Stimulated activated CD4-positive, alpha-beta T cell treated with anti-CD3 and anti-CD28 coated beads, Interleukin-2, amount 100 ng/mL, for 48 hours (primary cell): Measurements from ENCODE around the gene MUC20.
A peak's percentile ranks its signal among the peaks of the same experiment; 100 is the strongest.
"Not testable (repeated sequence)": the region's sequence is repeated elsewhere in the genome, so short reads cannot be mapped to it uniquely, and the experiment has no call there.

Source experiments
- DNase-seq, 2 donors: peaks; one replicate each; pipeline ENCODE4 v3.0.0-alpha.2; 2020

MUC20 gene

DNA sequence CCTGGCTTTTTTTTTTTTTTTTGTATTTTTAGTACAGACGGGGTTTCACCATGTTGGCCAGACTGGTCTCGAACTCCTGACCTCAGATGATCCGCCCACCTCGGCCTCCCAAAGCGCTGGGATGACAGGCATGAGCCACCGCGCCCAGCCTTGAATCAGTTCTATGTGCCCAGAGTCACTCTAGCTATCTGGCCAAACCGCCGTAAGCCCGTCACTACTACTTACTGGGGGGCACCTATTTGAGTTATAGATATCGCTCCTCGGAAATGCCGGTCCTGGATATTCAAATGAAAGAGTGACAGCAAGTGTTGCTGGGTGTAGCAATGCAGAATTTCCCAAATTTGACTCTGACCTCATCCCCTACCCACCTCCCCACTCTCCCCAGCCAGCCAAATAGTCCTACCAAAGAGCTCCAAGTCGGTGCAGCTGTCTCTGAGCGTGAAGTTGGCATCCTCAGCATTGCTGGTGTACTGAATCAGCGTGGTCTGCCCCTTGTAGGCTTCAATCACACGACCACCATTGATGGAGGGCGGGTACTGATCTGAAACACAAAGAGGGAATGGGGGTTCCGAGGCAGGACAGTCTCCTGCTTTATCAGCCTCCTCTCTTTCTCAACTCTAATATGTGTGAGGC, 38.1 kb downstream of the MUC20 start:
- DNase-seq = no peak

DNA sequence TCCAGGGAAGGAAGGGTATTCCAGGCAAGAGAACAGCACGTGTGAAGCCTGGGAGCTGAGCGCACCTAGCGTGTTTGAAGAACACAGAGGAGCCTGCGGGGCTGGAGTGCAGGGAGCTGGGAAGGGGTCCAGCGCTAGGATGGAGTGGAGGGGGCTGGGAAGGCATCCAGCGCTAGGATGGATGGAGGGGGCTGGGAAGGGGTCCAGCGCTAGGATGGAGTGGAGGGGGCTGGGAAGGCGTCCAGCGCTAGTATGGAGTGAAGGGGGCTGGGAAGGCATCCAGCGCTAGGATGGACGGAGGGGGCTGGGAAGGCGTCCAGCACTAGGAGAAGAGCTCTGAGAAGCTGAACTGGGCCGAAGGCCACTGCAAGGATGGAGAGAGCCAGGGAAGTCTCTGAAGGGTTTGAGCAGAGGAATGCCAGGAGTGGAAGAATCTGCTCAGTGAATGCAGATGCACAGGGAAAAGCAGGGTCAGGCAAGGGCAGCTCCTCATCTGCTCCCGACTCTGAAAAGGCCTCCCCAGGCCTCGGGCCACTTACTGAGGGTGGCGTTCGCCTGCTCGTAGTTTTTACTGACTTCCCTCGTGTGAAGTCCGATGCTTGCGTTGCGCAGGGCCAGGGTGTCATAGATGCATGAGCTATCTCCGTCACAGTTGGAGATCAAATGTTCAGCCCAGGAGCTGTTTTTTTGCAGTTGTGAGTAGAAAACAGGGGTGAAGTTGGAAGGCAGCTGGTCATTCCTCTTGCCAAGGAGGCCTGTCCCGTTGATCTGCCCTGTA, 39.8 kb downstream of the MUC20 start:
- no peak for DNase-seq

DNA sequence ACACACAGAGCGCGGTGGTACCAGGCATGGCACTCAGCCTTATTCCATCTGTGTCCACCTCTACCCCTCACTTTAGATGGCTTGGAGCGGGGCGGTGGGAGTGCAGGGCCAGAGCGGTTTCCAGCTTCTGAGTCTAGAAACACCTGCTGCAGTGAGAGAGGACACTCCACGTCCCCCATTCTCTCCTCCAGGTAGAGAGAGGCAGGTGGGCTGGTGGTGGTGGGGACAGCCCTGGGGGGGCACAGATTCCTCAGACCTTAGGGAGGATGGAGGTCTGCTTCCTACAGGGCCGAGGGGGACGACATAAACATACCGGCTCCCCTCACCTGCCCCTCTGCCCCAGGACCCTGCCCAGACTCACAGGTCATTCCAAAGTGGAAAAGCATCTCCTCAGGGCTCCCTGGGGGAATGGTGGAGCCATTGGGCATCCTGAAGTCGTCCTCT, 40.4 kb downstream of the MUC20 start:
- no peak for DNase-seq

DNA sequence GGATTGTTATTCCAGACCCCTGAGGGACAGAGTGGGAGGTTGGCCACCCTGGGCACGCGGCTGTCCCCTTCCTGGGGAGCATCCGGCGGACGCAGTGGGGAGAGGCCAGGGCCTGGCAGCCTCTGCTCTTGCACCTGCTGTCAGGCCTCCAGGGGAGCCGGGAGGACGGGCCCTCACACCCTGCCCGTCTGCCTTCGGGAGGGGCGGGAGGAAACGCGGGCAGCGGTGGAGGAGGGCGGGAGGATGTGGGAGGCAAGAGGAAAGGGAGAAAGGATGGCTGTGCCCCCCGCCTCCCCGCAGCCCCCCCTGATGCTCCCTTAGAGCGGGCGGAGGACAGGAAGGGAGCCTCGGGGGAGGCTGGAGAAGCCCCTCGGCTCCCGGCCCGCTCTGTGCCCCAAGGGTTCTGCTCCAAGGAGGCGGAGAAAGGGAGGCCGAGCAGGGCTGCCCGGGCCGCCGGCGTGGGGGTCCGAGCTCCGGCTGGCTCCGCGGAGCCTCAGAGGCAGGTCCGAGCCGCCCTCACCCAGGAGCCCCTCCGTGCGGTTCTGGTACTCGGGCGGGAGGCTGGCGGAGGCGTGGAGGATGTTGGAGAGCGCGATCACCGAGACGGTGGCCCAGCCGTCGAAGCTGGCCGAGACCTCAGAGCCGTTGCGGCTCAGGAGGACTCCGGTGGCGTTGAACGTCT, 40.9 kb downstream of the MUC20 start:
- no peak for DNase-seq

DNA sequence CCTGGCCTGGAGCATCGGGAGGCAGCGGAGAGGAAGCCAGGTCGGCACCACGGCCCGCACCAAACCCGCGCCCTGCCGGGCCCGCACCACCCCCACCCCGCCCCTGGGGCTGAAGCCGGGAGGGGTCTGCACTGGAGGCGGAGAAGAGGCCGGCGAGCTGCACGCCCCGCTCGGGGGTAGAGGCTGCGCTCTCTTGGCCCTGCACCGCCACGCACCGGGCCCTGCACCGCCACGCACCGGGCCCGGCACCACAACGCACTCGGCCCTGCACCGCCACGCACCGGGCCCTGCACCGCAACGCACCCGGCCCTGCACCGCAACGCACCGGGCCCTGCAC, 41.4 kb downstream of the MUC20 start:
- no peak for DNase-seq

DNA sequence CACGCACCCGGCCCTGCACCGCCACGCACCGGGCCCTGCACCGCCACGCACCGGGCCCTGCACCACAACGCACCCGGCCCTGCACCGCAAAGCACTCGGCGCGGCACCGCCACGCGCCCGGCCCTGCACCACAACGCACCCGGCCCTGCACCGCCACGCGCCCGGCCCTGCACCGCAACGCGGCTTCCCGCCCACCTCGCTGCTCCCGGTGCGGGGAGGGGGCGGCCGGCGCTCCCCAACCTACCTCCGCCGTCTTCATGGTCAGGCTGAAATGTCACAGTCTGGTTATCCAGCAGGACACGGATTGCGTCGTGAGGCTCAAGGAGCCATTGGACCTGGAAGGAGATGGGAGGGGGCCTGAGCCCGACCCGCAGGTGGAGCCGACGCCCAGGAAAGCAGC, 41.8 kb downstream of the MUC20 start:
- DNase-seq = no peak

DNA sequence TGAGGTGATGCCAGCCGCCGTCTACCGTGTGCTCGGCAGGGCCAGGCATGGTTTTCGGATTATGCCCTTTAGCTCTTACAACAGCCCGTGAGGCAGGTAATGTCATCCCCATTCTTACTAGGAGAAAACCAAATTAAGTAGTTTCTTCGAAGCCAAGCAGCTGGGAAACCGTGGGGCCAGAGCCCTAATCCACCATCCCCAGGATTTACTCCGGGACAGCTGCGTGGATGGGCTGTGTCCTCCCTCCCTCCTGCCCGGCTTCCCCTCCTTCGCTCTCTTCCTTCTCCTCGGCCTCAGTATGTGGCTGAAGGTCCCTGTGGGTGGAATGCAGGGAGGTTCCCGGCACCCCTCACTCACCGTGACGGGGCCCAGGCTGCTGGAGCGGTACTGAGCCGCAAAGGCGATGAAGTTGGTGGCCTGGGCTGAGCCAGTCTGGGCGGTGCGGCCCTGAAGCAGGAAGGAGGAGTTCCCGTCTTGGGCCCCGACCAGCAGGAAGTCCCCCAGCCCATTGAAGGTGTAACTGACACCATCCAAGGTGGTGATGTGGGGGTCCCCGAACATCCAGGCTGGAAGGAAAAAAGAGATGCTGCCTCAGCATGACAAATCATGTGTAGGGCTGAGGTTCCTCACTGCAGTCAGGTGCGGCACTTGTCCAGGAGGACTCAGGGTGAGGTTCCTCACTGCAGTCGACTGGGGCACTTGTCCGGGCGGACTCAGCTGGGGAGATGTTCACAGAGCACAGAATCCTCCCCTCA, 42.5 kb downstream of the MUC20 start:
- no peak for DNase-seq

DNA sequence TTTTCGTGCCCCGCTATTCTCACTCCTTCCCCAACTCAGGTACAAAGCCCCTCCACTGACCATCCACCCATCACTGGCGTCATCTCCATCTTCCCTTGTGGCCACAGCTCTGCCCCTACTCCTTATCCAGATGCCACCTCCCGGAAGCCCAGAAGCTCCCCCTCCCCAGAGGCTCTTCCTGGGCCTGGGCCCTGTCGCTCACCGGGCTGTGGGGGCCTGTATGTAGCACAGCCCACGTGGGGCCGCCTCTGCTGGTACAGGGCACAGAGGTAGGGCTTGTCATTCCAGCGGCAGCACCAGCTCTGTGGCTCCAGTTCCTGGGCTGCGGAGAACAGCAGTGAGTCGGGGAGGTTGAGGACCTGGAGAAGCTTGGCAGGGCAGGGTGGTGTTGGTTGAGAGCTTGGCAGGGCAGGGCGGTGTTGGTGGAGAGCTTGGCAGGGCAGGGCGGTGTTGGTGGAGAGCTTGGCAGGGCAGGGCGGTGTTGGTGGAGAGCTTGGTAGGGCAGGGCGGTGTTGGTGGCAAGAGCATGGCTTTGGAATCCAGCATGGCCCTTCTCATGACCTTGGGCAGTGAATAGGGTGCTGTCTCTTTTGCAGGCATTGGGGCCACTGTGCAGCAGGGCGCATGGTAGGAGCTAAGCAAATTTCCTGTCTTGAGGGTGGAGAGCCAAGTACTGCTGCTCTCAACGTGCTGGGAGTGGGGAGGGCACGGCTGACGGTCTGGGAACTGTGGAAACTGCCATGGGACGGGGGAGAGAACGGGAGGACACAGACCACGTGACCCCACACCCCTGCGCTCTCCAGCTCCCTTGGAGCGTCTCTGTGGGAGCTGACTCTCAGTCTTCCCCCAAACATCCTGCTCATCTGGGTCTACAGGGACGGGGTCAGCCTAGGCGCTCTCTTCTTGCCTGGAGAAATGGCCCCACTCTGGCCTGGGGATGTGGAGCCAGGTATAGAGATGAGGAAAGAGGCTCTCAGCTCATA, 43.4 kb downstream of the MUC20 start:
- DNase-seq = no peak

DNA sequence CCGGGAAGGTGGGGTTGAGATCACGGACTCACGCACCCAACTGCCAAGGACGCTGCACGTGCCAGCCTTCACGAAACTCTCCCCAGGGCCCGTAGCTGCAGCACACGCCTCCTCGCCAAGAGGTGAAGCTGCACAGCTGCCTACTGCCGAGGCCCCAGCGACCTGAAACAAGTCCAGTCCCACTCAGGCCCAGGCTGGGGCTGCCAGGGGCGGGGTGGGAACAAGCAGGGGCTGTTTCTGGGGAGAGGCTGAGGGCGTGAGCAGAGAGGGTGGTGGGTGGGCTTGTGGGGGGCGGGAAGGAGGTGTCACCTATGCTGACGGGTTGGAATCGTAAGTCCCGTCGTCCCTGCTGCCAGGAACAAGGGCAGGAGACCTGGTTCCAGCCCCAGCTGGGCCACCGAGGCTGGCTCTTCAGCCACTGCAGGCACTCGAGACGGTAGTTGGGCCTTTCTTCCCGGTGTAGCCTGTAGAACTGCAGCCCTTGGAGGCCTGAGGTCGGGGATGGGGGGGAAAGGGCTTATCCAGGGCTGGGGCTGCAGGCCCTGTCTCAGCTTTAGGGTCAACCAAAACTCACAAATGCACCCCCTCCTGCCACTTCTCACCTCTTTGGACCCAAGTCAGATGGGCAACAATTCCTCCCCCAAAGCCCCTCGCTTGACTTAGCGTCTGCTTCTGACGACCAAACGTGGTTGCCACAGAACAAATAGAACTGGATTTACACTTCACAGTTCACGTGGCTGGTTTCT, 44.4 kb downstream of the MUC20 start:
- DNase-seq = no peak

DNA sequence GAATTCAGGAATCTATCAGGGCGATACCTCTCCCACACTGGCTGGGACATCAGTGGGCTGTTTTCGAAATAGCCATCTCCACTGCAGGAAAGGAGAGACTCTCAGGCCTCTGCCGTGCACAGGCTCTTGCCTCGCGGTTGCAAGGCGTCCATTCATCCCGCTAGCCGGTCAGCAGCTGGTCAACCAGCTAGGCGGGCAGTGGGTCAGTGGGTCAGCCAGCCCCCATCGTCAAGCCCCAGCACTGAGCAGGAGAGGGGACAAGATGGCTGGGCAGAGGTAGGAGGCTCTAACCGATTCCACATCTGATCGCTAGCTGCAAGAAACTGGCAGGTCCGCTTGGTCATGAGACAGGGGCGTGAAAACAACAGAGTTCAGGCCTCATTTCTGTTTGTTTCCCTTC, 45.9 kb downstream of the MUC20 start:
- no peak for DNase-seq

DNA sequence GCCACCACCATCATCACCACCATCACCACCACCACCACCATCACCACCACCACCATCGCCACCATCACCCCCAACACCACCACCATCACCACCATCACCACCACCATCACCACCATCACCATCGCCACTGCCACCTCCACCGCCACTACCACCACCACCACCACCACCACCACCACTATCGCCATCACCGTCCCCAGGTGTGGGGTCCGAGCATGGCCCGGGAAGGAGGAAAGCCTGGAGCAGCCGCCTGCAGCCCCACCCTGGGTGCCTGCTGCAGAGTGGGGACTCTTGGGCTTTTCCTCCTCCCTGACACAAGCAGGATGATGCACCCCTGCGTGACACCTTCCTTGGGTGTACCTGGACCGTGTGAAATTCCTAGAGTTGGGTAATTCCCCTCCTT, 47.0 kb downstream of the MUC20 start:
- DNase-seq = no peak

DNA sequence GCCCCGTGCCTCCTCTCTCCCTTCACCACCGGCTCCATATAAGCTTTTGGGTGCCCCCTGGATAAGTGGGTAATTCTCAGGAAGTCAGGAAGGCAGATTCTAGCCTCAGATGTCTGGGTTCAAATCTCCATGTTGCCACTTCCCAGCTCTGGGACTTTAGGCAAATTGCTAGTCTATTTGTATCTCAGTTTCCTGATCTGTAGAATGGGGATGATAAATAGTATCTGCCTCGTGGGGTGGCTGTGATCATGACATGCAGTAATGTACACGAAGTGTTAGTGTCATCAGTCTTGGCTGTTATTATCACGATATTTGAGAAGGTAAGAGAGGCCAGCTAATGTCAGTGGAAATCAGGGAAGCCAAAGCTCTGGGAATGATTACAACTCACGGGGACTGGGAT, 47.6 kb downstream of the MUC20 start:
- DNase-seq = no peak

DNA sequence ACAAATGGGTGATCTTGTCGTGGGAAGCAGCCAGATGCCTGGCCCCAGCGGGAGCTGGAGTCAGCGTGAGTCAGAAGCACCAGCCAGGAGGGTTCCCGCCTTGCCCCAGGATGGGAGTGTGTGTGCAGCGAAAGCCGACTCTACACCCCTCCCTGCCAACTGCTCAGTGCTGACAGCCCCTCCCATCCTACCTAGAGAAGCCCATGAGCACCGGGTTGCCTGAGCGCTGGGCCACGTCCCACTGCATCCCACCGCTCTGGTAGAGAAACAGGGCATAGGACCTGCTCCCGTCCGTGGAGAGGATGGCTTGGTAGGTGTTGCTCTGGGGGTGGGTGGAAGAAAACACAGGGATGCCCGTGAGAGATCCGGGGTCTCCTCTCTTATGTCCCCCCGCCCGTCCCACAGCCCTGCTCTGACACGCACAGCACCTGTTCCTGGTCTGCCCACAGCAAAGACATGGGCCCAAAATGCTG, 48.1 kb downstream of the MUC20 start:
- DNase-seq = no peak

DNA sequence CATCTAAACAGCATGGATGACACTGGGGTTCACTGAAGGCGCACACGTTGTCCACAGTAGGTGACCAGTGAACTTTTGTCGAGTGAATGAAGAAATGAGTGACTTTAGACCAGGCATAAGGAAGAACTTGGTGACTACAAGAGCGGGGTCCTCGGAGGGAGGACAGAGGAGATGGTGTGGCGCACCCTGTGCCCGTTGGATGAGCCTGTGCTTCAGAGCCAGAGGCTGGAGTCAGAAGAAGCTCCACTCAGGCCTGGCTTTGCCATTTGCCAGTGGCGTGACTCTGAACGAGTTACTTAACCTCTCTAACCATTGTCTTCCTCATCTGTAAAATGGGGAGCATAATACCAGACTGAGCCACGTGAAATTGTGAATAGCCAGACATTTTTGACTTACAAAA, 48.8 kb downstream of the MUC20 start:
- DNase-seq = no peak

DNA sequence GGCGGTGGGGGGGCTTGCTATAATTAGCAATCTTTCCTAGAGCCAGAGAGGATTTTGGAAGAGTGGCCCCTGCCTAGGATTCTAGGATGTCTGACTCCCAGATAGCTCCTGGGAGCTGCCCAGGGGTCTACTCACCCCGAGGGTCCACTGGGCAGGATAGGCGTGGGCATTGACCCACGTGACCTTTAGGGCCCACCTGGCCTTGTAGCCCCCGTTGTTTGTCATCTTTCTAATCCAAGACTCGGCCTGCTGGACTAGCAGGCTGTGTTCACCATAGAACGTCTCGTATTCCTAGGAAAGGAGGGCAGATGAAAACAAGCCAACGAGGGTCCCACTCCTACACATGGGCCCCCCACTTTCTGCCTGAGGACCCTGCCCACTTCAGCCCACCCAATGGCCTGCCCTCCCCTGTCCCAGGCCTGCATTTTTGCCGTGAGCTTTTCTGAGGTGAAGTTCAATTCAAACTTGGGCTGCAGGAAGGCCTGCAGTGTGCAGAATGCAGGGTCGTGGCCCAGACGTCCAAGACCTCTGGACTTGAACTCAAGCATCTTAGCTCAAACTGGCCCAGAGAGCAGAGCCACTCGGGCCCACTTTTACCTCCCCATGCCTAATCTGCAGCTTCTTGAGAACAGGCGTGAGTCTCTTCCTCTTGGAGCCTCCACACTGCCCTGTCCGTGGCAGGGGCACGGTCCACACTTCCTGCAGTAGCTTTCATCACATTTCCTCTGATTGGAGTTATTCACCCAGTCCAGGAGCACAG, 49.5 kb downstream of the MUC20 start:
- no peak for DNase-seq

DNA sequence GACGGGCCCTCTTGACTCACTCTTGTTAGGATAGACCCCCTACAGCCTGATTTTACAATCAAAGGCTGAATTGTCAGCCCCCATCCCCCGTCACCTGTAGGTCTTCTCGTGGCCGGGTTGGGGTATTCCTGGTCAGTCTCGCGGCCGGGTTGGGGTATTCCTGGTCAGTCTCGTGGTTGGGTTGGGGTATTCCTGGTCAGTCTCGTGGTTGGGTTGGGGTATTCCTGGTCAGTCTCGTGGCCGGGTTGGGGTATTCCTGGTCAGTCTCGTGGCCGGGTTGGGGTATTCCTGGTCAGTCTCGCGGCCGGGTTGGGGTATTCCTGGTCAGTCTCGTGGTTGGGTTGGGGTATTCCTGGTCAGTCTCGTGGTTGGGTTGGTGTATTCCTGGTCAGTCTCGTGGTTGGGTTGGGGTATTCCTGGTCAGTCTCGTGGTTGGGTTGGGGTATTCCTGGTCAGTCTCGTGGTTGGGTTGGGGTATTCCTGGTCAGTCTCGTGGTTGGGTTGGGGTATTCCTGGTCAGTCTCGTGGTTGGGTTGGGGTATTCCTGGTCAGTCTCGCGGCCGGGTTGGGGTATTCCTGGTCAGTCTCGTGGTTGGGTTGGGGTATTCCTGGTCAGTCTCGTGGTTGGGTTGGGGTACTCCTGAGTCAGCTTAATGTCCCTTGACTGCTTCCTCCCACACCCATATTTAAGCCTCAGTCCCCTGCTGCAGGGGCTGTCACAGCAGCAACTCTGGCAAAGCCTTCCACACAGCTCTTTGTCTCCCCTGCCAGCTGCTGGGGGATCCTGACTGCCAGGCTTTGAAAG, 50.3 kb downstream of the MUC20 start:
- not testable (repeated sequence) for DNase-seq

DNA sequence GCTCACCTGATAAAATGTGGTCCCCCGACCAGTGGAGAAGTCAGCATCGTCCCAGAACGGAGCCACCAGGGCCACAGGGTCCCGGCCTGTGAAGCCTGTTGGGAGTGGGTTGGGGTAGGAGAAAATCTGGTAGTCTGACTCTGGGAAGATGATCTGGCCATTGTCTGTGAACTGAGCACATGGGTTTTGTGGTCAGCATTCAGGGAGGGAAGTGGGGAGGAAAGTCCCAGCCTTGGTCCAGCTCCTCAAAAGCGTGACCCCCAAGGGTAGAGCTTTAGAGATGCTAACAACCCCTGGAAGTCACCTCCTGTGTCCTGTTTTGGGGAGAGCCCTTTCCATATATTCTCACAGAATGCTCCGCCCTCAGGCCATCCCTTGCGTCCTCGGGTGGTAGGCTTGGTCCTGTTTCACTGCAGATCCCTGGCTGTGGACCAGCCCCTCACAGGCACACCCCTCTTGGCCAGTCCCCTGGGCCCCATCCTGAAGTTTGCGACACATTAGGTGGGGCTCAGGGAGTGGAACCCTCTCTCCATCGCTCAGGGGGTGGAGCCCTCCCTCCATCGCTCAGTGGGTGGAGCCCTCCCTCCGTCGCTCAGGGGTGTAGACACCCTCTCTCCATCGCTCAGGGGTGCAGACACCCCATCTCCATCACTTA, 51.0 kb downstream of the MUC20 start:
- DNase-seq = no peak

DNA sequence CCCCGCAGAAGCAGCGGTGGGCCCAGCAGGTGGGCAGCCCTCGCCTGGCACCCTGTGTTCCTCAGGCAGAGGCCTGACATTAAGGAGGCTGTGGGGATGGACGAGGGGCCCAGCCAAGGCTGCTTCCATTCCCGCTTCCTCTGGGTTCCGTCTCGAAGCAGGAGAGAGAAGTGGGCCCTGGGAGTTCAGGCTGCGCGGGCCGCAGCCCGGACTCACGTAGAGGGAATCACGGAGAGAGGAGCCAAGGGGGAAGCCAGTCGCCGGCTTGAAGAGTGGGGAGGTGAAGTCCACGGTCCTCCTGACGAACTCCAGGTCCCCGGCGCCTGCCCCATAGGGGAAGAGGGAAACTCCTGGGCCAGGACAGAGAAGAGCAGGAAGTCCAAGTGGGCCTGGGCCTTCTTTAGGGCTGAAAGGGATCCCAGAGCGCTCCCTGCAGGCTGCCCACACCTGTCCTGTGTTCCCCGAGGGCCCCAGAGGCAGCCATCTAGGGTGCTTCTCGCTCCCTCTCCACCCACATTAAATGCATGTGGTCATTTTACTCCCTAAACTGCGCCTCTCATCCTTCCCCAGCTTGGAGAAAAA, 53.3 kb downstream of the MUC20 start:
- no peak for DNase-seq

DNA sequence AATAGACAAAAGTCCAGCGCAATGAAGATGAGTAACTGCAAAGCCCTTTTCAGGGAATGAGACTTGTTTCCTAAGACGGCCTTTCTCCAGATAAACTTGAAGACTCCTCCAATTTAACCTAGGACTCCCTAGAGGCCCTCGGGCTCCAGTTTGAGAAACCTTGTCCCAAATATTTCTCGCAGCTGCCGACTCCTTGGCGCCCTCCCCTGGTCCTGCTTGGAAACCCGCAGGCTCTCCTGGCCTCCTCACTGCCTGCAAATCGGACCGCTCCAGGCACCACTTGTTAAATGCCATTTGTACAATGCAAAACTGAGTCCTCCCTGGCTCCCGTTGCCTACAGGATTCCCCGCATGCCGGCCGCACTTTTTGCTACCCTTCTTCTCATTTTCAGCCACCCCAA, 54.1 kb downstream of the MUC20 start:
- peak; percentile 26 to 30 for DNase-seq
